ENCODE measurements around the gene CD99. TPM values are rescaled to one million over a fixed set of nuclear protein-coding genes. Genes with fewer than 3 reads are reported as not detected.

Gene CD99
- total RNA-seq, 4 donors from 2014 or later = 167 to 213 (median 179) TPM

GRCh38 chrX:2782171-2782570 is 91.1 kb downstream of the CD99 start:
- no peaks in the 10 kb centered on the region for H3K27me3 ChIP-seq
- 20 to 44% methylated on average over 4 of the region's 4 CpGs for WGBS, 2 donors
- intact Hi-C loops (cut with DNase I) = no loop called here
- TF ChIP-seq POLR2A (IDR thresholded peaks at IDR 0.05) (no peak), CTCF (IDR thresholded peaks at IDR 0.05) (no peak)
- no peak overlapping the region for H3K27ac ChIP-seq
- H3K4me3 ChIP-seq (replicated peaks in 1 of 3) = no peak overlapping the region
- no peak for DNase-seq
- H3K9me3 ChIP-seq = no peaks in the 10 kb centered on the region
- no peaks in the 10 kb centered on the region for H3K36me3 ChIP-seq
- no peaks in the 10 kb centered on the region for H3K4me1 ChIP-seq

- WGBS, 2 donors = 60 to 67% methylated on average over 4 of the region's 4 CpGs
- intact Hi-C loops (cut with DNase I) = no loop called here
- no peaks in the 10 kb centered on the region for H3K27me3 ChIP-seq
- no peak for DNase-seq
- no peak overlapping the region for H3K27ac ChIP-seq
- no peak overlapping the region for H3K4me3 ChIP-seq (replicated peaks in 1 of 3)
- TF ChIP-seq POLR2A (IDR thresholded peaks at IDR 0.05) = no peak
- TF ChIP-seq CTCF (IDR thresholded peaks at IDR 0.05) = no peak
- no peaks in the 10 kb centered on the region for H3K4me1 ChIP-seq
- no peaks in the 10 kb centered on the region for H3K9me3 ChIP-seq
- no peaks in the 10 kb centered on the region for H3K36me3 ChIP-seq
Measured at GRCh38 chrX:2782778-2783177, 91.7 kb downstream of the CD99 start.

- WGBS, 2 donors = 76 to 85% methylated on average over 5 to 6 of the region's 6 CpGs
- H3K36me3 ChIP-seq = no peaks in the 10 kb centered on the region
- no peaks in the 10 kb centered on the region for H3K9me3 ChIP-seq
- no peaks in the 10 kb centered on the region for H3K4me1 ChIP-seq
- no peak overlapping the region for H3K27ac ChIP-seq
- intact Hi-C loops (cut with DNase I) = no loop called here
- TF ChIP-seq POLR2A (IDR thresholded peaks at IDR 0.05) (no peak), CTCF (IDR thresholded peaks at IDR 0.05) (no peak)
- no peak for DNase-seq
- H3K4me3 ChIP-seq (replicated peaks in 1 of 3) = no peak overlapping the region
- H3K27me3 ChIP-seq = no peaks in the 10 kb centered on the region
Measured at GRCh38 chrX:2784026-2784425, 92.9 kb downstream of the CD99 start.

GRCh38 chrX:2785538-2785937 is 94.4 kb downstream of the CD99 start:
- 83% methylated on average over 4 of the region's 4 CpGs for WGBS, 2 donors
- no peak for DNase-seq
- Histone ChIP-seq H3K4me1 (no peaks in the 10 kb centered on the region), H3K4me3 (replicated peaks in 1 of 3) (no peak overlapping the region), H3K36me3 (no peaks in the 10 kb centered on the region), H3K27me3 (no peaks in the 10 kb centered on the region), H3K9me3 (no peaks in the 10 kb centered on the region), H3K27ac (no peak overlapping the region)
- TF ChIP-seq POLR2A (IDR thresholded peaks at IDR 0.05) (no peak), CTCF (IDR thresholded peaks at IDR 0.05) (no peak)
- intact Hi-C loops (cut with DNase I) = no loop called here

- 65 to 84% methylated on average over 3 to 4 of the region's 4 CpGs for WGBS, 2 donors
- no peaks in the 10 kb centered on the region for H3K36me3 ChIP-seq
Measured at GRCh38 chrX:2788980-2789379, 97.9 kb downstream of the CD99 start.

More at GRCh38 chrX:2788980-2789379, 97.9 kb downstream of the CD99 start:
- TF ChIP-seq POLR2A (IDR thresholded peaks at IDR 0.05) = no peak
- TF ChIP-seq CTCF (IDR thresholded peaks at IDR 0.05) = no peak
- H3K27ac ChIP-seq = no peak overlapping the region
- no peaks in the 10 kb centered on the region for H3K27me3 ChIP-seq
- no peaks in the 10 kb centered on the region for H3K4me1 ChIP-seq
- no peaks in the 10 kb centered on the region for H3K9me3 ChIP-seq
- intact Hi-C loops (cut with DNase I) = no loop called here
- no peak overlapping the region for H3K4me3 ChIP-seq (replicated peaks in 1 of 3)
- DNase-seq = no peak
